NCI-H82 treated with DMSO at 0.1 percent for 48 hours (cell line): ENCODE results near the gene RASL10A.
"Not testable (repeated sequence)": the region's sequence is repeated elsewhere in the genome, so short reads cannot be mapped to it uniquely, and the experiment has no call there.

Experiments
- DNase-seq: peaks from one replicate; lab custom pipeline; 2025; ENCODE audit not compliant: unreplicated experiment; lab: John Stamatoyannopoulos, UW

Gene RASL10A, protein sequence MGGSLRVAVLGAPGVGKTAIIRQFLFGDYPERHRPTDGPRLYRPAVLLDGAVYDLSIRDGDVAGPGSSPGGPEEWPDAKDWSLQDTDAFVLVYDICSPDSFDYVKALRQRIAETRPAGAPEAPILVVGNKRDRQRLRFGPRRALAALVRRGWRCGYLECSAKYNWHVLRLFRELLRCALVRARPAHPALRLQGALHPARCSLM

GRCh38 chr22:29315286-29316140 lies at the start of gene RASL10A:
Gene RASL10A (minus strand): TSS chr22:29315697. CDS start chr22:29315246, 451 bp downstream.
- DNase-seq, result no peak

DNA sequence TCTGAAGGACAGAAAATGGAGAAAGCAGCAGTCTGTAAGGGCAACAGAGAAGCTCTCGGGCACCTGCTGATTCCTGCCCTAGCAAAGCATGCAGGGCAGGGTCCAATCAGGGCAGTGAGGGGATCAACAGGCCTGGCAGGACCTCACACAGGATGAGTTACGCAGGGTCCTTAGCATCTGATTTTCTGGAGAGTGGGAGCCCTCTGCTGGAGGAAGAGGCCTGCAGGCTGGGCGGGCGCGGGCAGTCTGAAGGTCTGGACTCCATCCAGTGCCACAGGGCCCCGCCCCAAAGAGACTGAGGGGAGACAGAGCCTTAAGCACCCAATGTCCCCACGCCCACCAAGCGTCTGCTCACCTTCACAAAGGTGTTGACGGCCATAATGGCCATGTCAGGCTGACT lies 44.0 kb upstream of the RASL10A start:
- peak; percentile 18 for DNase-seq

GRCh38 chr22:29357193-29357890 lies 41.8 kb upstream of the RASL10A start:
- not testable (repeated sequence) for DNase-seq

GRCh38 chr22:29353860-29354259 lies 38.4 kb upstream of the RASL10A start:
- no peak for DNase-seq

DNA sequence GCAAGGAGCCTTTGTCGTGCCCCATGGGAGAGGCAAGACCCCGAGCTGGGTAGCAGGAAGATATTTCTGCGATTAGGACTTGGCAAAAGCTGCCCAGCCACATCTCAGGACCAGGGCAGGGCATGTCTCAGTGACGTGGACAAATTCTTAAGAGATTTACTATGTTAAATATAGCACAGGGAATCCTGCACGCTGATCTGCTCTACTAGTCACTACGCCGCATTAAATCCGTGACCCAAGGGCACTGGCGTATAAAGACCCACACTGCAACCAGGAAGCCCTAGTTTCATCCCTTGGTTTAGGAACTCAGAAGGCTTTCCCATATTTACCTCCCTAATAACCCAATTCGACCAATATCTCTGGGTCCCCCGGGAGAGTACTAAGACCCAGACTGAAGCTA lies 37.8 kb upstream of the RASL10A start:
- no peak for DNase-seq

GRCh38 chr22:29352778-29353177 lies 37.3 kb upstream of the RASL10A start:
- no peak for DNase-seq

GRCh38 chr22:29351891-29352290 lies 36.4 kb upstream of the RASL10A start:
- no peak for DNase-seq

DNA sequence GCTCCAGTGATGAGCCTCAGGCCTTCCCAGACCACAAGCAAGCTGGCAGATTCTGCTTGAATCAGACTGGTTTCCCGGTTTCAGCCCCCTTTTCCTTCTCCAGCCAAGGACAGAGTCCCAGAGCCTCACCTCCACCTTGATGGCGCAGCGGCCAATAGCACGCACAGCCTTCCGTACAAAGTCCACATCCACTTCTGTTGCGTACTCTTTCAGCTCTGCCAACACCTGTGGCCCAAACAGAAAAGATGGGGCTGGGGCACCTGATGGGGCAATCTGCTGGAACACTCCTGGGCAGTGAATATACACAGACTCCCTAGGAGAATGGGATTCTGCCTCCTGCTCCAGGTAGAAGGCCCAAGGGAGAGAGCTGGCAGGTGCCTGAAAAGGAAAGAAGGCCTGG lies 35.5 kb upstream of the RASL10A start:
- DNase-seq, result no peak

GRCh38 chr22:29348956-29349355 lies 33.5 kb upstream of the RASL10A start:
- no peak for DNase-seq

DNA sequence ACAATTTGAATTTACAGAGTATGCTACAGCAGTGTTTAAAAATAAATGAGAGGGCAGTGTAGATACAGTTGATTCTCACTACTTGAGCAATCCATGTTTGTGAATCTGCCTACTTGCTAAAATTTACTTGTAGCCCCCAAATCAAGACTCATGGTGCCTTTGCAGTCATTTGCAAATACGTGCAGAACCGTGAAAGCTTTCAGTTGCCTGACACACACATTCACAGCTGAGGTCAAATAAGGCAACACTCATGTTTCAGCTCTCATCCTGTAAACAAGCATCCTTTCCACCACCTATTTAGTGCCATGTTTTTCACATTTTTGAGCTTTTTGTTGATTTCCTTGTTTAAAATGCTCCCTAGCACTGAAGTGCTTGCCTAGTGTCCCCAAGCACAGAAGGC lies 32.5 kb upstream of the RASL10A start:
- no peak for DNase-seq

DNA sequence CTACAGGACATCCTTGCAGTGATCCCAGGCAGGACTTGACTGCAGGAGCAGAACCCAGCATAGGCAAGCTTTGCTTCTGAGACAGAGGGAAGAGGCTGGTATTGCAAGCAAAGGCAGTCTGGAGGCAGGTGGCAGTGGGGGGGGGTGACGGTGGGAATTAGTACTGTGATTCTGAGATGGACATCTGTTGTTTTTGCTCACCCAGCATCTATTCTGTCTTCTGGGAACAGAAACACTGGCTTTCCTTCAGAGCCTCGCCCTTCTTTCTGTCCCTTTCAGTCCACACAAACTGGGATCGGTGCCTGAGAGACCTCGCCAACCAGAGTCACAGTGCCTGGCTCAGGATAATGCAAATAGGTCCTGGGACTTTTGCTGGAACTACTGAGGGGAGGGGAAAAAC lies 31.2 kb upstream of the RASL10A start:
- peak; percentile 82 for DNase-seq

DNA sequence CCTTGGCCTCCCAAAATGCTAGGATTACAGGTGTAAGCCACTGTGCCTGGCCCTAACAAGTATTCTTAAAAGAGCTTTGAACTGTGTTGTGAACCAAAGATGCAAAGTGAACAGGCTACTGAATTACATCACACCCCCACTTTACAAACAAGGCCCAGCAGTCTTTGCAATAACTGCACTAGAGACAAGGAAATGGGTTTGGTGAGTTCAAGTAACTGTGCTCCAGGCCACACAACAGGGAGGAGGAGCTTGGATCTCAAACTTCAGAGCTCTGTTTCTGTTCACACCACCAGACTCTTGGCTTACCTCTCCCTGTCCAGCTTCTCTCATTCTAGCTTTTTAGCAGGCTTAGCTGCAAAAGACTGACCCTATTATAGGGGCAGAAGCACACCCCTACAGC lies 30.4 kb upstream of the RASL10A start:
- no peak for DNase-seq

DNA sequence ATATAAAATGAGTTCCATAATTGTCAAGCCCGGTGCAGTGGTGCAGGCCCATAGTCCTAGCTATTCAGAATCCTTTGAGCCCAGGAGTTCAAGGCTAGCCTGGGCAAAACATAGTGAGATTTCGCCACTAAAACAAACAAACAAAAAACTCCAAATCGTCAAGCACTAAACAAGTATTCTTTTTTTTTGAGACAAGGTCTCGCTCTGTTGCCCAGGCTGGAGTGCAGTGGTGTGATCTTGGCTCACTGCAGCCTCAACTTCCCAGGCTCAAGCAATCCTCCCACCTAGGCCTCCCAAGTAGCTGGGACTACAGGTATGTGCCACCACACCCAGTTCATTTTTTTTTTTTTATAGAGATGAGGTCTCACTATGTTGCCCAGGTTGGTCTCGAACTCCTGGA lies 29.4 kb upstream of the RASL10A start:
- not testable (repeated sequence) for DNase-seq

DNA sequence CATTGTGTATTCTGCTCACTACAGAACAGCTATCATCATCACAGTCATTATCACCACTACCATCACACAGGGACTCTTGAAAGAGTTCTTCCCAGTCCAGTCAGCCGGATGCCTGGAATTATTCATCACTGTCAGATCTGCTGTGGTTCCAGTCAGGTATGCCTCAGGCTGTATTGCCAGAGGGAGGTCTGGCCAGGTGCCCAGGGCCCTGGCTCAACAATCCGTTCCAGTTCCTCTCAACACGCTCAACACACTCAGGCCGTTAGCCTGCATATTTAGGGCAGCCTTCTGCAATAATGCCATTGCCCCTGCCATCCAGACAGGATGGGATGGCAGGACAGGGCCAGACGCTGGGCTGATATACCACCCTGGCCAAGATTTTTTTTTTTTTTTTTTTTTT lies 28.6 kb upstream of the RASL10A start:
- DNase-seq, result no peak

DNA sequence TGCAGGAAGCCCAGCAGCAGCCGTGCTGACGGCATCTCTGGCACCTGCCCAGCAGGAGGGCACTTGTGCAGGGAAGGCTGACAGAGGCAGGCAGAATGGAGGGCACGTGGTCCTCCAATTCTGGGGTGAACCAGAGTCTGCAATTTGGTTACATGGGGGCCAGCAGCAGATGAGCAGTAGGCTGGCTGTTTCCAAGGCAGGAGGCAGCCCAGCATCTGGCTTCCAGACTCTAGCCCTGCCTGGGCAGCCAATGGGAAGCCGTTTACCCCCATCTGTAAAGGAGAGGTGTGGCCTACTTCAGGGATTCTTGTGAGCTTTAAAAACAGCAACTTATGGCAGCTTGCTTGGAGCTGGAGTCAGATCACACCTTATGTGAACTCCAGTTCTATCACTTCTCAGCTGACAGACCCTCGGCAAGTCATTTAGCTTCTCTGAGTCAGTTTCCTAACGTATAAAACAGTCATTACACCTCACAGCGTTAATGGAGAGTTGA lies 27.9 kb upstream of the RASL10A start:
- DNase-seq, result peak; percentile 67

- no peak for DNase-seq
These were observed 27.2 kb upstream of the RASL10A start for GRCh38 chr22:29342577-29343312.

- DNase-seq, result no peak
These were observed 26.7 kb upstream of the RASL10A start for GRCh38 chr22:29342177-29342576.

DNA sequence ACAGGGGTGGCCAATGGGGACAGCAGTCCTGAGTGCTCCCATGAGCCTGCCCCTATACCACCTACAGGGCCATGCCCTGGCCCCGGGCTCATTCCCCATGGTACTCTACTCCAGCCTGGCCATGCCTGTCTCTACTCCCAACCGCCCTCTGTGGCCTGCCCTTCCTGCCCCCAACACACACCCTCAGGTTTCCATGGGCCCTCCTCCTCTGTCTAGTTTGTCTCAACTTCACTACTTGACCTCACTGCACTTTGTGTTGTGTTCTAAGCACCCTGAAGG lies 26.3 kb upstream of the RASL10A start:
- no peak for DNase-seq

DNA sequence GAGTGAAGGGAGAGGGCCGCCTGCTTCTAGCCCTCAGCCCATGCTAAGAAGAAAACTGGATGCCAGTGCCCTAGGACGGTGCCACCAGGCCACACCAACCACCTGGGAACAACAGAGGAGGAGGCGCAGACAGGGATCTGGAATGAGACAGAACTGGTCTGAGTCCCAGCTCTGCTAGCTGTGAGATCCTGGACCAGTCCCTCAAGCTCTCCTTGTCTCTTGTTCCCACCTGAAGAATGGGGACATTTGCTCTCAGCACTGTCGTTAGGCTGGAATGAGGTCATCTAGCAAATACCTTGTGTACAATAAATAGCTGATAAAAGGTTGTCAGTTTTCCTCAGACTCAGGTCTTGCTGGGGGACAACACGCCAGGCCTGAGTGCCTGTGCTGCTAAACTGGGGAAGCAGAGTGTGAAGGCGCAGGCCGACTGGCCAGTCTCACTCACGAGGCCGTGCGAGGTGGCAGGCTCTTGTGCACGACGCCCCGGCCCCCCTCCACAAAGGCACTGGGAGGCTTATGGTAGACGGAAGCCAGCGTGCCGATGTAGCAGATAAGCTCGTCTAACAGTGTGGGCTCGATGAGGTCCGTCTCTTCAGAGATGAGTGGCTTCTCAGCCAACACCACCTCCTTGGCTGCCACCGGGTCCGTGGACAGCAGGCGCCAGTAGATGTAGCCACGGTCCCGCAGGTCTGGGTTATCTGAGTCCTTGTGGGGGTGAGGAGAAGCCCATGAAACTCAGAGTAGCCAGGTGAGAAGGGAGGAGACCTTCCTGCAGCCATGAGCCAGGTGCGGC lies 25.8 kb upstream of the RASL10A start:
- no peak for DNase-seq

DNA sequence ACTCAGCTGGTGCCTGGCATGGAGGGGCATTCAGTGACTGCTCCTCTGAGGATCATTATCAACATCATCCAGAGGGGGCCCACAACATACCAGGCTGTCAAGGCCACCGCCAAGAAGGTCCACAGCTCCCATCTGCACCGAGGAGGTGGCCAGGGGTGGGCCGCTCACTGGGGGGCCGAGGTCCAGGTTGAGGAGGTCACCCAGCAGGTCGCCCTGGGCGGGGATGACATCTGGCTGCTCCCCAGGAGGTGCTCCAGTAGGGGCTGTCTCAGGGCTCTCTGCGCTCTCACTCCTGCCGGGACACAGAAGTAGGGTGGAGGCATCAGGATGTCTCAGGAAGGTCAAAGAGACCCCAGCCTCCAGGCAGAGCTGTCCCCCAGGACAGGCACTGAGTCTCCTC lies 25.1 kb upstream of the RASL10A start:
- DNase-seq, result no peak
